Hepatocyte (in vitro differentiated cells): ENCODE measurements around the gene NFKBIA.

Experiments
- EZH2 ChIP-seq: fragments of 200-600 bp; sonication (generic); IDR thresholded peaks from 2 replicates; pipeline ENCODE4 v1.6.1; 2016; ENCODE audit warnings: antibody characterized with exemption, mild to moderate bottlenecking, borderline replicate concordance
- EZH2phosphoT487 ChIP-seq: fragments of 200-600 bp; sonication (generic); IDR thresholded peaks from one replicate; pipeline ENCODE4 v1.6.1; 2018; ENCODE audit warnings: antibody characterized with exemption, mild to moderate bottlenecking, low read depth, moderate library complexity; ENCODE audit not compliant: unreplicated experiment, severe bottlenecking
- TF ChIP-seq, protein P1 (sequence below): fragments of 200-600 bp; sonication (generic); IDR thresholded peaks from 2 replicates; pipeline ENCODE4 v1.5.1; 2016; ENCODE audit warnings: antibody characterized with exemption, mild to moderate bottlenecking; ENCODE audit not compliant: poor library complexity

GRCh38 chr14:35409595-35409994, 5.0 kb upstream of the NFKBIA start:
- TF ChIP-seq, protein P1, sequence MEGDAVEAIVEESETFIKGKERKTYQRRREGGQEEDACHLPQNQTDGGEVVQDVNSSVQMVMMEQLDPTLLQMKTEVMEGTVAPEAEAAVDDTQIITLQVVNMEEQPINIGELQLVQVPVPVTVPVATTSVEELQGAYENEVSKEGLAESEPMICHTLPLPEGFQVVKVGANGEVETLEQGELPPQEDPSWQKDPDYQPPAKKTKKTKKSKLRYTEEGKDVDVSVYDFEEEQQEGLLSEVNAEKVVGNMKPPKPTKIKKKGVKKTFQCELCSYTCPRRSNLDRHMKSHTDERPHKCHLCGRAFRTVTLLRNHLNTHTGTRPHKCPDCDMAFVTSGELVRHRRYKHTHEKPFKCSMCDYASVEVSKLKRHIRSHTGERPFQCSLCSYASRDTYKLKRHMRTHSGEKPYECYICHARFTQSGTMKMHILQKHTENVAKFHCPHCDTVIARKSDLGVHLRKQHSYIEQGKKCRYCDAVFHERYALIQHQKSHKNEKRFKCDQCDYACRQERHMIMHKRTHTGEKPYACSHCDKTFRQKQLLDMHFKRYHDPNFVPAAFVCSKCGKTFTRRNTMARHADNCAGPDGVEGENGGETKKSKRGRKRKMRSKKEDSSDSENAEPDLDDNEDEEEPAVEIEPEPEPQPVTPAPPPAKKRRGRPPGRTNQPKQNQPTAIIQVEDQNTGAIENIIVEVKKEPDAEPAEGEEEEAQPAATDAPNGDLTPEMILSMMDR, result no peak
- TF ChIP-seq EZH2 (no peak), EZH2phosphoT487 (no peak)
